PC-9 (cell line): Measurements from ENCODE around the gene FXYD7. TPM values are rescaled to one million over a fixed set of nuclear protein-coding genes. Genes with fewer than 3 reads are reported as not detected.

Experiments used
- BruUV-seq: library from RNA; stranded (reverse); fragments of 400-500 nt; replicated peaks from 2 replicates; lab custom pipeline; 2021; lab: Mats Ljungman, UMichigan
- CTCF ChIA-PET: fragments of 300-600 bp; sonication (Branson Sonifier 250); formaldehyde crosslinking; loops from one replicate; lab custom pipeline; 2022; ENCODE audit warnings: antibody characterized with exemption; lab: Charles Lee
- POLR2A ChIA-PET: fragments of 300-600 bp; sonication (Branson Sonifier 250); formaldehyde crosslinking; loops from one replicate; lab custom pipeline; 2022; ENCODE audit warnings: antibody characterized with exemption; ENCODE audit not compliant: unreplicated experiment; lab: Charles Lee
- DNase-seq, 2 experiments: peaks; one replicate each; pipeline versions ENCODE4 v3.0.0 to v3.0.0-alpha.2; 2015 to 2022; ENCODE audit warnings: mixed read lengths in 1 of 2
- H2AFZ ChIP-seq: fragments of 200-600 bp; sonication (generic); 2 replicates; pipeline ENCODE4 v1.8.1; 2017; ENCODE audit warnings: antibody characterized with exemption
- H3F3A ChIP-seq: fragments of 200-600 bp; sonication (generic); 2 replicates; pipeline ENCODE4 v1.8.1; 2017; ENCODE audit warnings: antibody characterized with exemption, mild to moderate bottlenecking, low read depth; ENCODE audit not compliant: insufficient read depth
- H3K27ac ChIP-seq: fragments of 200-600 bp; sonication (generic); 2 replicates; pipeline ENCODE4 v1.6.1; 2016; ENCODE audit warnings: mixed run types
- H3K27me3 ChIP-seq: fragments of 200-600 bp; sonication (generic); 2 replicates; pipeline ENCODE4 v1.6.1; 2016; ENCODE audit warnings: low read depth, mixed run types; ENCODE audit not compliant: insufficient read depth
- H3K36me3 ChIP-seq: fragments of 200-600 bp; sonication (generic); 2 replicates; pipeline ENCODE4 v1.6.1; 2016; ENCODE audit warnings: low read depth, mixed run types
- H3K4me1 ChIP-seq: fragments of 200-600 bp; sonication (generic); replicated peaks from 2 replicates; pipeline ENCODE4 v1.6.1; 2016; ENCODE audit warnings: mixed run types; ENCODE audit not compliant: insufficient read depth
- H3K4me2 ChIP-seq: fragments of 200-600 bp; sonication (generic); 2 replicates; pipeline ENCODE4 v1.6.1; 2017; ENCODE audit warnings: mixed run types
- H3K4me3 ChIP-seq: fragments of 200-600 bp; sonication (generic); 2 replicates; pipeline ENCODE4 v1.6.1; 2016; ENCODE audit warnings: mixed run types
- H3K79me2 ChIP-seq: fragments of 200-600 bp; sonication (generic); 2 replicates; pipeline ENCODE4 v1.6.1; 2017; ENCODE audit warnings: low read depth, mixed run types
- H3K9me2 ChIP-seq: fragments of 200-600 bp; sonication (generic); 2 replicates; pipeline ENCODE4 v1.8.1; 2017; ENCODE audit warnings: mild to moderate bottlenecking; ENCODE audit not compliant: insufficient read depth
- H3K9me3 ChIP-seq: fragments of 200-600 bp; sonication (generic); 2 replicates; pipeline ENCODE4 v1.8.1; 2016; ENCODE audit warnings: low read depth; ENCODE audit not compliant: insufficient read depth
- H4K20me1 ChIP-seq: fragments of 200-600 bp; sonication (generic); 2 replicates; pipeline ENCODE4 v1.8.1; 2017; ENCODE audit not compliant: insufficient read depth
- EZH2 ChIP-seq: fragments of 200-600 bp; sonication (generic); IDR thresholded peaks from 2 replicates; pipeline ENCODE4 v1.8.0; 2017; ENCODE audit warnings: antibody characterized with exemption, low read depth
- intact Hi-C: fragments of 100-400 bp; cut with micrococcal nuclease; formaldehyde crosslinking; loops from one replicate; pipeline ENCODE4 v1.10.0; 2022; ENCODE audit not compliant: unreplicated experiment
- total RNA-seq: library from RNA; stranded (reverse); gene quantifications from 2 replicates; pipeline ENCODE4 v1.2.3, GENCODE V29; 2021
- TF ChIP-seq, protein P1 (sequence below): fragments of 200-600 bp; sonication (generic); conservative IDR thresholded peaks from 2 replicates; pipeline ENCODE4 v1.6.1; 2017; ENCODE audit warnings: mixed run types, antibody characterized with exemption, mild to moderate bottlenecking, moderate library complexity

FXYD7 gene
- total RNA-seq, 1 experiment from 2014 or later: not detected

DNA sequence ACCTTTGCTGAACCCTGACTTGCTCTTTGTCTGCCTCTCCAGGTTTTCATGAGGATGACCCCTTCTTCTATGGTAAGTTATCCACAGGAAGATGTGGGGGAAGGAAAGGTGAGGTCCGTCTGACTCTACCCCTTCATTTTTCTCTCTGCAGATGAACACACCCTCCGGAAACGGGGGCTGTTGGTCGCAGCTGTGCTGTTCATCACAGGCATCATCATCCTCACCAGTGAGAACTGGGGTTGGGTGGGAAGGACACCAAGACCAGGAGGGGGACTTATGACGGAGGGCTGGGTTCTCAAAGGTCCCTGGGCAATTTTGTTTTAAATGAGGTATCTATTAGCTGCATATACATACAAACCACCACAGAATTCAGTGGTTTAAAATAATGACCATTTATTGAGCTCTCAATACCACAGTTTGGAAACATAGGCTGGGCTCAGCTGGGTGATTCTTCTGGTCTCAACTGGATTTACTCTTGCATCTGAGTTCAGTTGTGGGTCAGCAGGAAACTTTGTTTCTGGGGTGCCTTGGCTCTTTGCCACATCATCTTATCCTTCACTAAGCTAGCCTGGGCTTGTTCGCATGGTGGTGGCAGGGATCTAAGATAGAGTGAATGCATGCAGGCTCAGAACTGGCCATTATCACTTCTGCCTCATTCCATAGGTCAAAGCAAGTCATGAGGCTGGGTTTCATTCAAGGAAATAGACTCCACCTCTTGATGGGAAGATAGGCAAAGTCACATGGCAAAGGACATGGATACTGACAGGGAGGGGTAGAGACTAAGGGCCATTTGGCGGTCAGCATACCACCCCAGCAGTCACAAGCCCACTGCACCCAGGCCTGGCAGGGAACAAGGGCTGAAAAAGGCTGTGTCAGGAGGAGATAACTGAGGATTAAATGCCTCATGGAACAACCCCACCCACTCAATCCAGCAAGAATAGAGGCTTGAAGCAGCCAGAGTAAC is 23.3 kb downstream of the FXYD7 start:
- H3K79me2 ChIP-seq: peaks cover 24% of the 10 kb centered on the region
- peaks cover 65% of the 10 kb centered on the region for H3K36me3 ChIP-seq
- CTCF ChIA-PET: no interaction called here
- peak overlapping the region; percentile 97 for H3K27ac ChIP-seq
- H3K9me2 ChIP-seq: no peaks in the 10 kb centered on the region
- H2AFZ ChIP-seq: no peak overlapping the region
- H3K27me3 ChIP-seq: no peaks in the 10 kb centered on the region
- TF ChIP-seq EZH2: no peak
- TF ChIP-seq, protein P1, sequence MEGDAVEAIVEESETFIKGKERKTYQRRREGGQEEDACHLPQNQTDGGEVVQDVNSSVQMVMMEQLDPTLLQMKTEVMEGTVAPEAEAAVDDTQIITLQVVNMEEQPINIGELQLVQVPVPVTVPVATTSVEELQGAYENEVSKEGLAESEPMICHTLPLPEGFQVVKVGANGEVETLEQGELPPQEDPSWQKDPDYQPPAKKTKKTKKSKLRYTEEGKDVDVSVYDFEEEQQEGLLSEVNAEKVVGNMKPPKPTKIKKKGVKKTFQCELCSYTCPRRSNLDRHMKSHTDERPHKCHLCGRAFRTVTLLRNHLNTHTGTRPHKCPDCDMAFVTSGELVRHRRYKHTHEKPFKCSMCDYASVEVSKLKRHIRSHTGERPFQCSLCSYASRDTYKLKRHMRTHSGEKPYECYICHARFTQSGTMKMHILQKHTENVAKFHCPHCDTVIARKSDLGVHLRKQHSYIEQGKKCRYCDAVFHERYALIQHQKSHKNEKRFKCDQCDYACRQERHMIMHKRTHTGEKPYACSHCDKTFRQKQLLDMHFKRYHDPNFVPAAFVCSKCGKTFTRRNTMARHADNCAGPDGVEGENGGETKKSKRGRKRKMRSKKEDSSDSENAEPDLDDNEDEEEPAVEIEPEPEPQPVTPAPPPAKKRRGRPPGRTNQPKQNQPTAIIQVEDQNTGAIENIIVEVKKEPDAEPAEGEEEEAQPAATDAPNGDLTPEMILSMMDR: no peak
- intact Hi-C loops: no loop called here
- peaks cover 15% of the 10 kb centered on the region; the same call in 1 of the 2 replicates for H3K9me3 ChIP-seq
- H3F3A ChIP-seq: peaks cover 94% of the 10 kb centered on the region
- no peaks in the 10 kb centered on the region for H4K20me1 ChIP-seq
- POLR2A ChIA-PET: no interaction called here
- H3K4me1 ChIP-seq: peaks cover 85% of the 10 kb centered on the region
- no peak overlapping the region for H3K4me3 ChIP-seq
- DNase-seq: no peak
- BruUV-seq: no TSS peak
- 0 out of 2 replicates have a peak overlapping the region, but pooled peaks have one; percentile 71 for H3K4me2 ChIP-seq

DNA sequence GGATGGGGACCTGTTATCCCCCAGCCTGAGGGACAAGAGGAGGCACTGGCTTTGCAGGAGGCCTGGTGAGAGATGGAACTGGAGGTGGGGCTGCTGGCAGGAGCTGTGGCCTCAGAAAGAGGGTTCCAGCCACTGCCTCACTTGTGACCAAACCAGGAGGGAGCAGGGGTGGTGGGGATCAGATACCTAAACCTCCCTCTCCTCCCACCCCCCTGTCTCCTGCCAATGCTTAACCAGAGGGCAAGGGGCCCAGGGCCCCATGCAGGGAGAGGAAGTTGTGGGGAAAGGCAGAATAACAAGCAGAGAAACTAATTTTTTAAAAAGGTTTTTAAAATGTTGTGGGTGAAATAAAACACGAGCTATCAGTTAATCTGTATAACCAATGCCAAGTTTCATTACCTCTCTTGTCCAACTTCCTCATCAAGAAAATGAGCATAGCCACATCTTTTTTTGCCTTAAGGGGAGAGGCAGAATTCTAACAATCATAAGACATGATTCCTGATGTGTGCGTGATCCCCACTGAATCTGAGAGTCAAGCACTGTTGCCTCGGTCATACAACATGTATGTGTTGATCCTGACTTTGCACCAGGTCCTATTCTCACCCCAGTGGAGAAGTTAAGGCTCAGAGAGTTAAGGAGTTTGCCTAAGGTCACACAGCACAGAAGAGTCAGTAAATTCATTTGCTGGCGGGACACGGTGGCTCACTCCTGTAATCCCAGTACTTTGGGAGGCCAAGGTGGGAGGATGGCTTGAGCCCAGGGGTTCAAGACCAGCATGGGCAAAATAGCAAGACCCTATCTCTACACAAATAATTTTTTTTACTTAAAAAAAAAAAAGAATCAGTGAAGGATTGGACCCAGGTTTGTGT is 24.4 kb downstream of the FXYD7 start:
- Histone ChIP-seq H3K36me3 (peaks cover 58% of the 10 kb centered on the region), H3F3A (peaks cover 94% of the 10 kb centered on the region), H4K20me1 (no peaks in the 10 kb centered on the region), H3K9me3 (peaks cover 13% of the 10 kb centered on the region; the same call in 1 of the 2 replicates), H3K4me3 (no peak overlapping the region), H3K27ac (peak overlapping the region; percentile 97), H3K79me2 (peaks cover 24% of the 10 kb centered on the region), H3K9me2 (no peaks in the 10 kb centered on the region), H2AFZ (no peak overlapping the region), H3K27me3 (no peaks in the 10 kb centered on the region), H3K4me1 (peaks cover 74% of the 10 kb centered on the region), H3K4me2 (peak overlapping the region; percentile 71)
- ChIA-PET CTCF (interaction anchor here (1.1 kb wide), 1 partner anchor 20 kb away, joined by 4 read pairs; no protein-coding TSS in a partner anchor), POLR2A (interaction anchor here (0.7 kb wide), 3 partner anchors 88 to 241 kb away, joined by 3 to 5 read pairs (median 4); partner anchors contain the start of gene ZNF30)
- no peak for DNase-seq
- no peak for TF ChIP-seq EZH2
- intact Hi-C loops: loop anchor here (2.0 kb wide), 1 partner anchor 47 kb away; no protein-coding TSS in a partner anchor
- BruUV-seq: no TSS peak

DNA sequence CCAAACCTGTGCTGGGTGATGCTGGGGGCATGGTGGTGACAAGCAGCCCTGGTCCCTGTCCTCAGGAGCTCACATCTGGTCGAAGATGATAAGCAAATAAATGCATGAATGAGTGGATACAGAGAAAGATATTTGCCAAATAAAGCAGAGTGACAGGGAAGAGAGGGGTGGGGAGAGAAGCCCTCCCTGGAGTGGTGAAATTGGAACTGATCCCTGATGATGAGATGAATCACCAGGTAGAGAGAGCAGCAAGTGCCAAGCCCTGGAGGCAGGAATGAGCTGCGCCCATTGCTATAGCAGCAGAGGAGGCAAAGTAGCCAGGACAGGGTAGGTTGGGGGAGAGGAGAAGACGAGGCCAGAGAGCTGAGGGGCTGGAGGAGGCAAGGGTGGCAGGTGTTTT is 25.1 kb downstream of the FXYD7 start:
- peak overlapping the region; percentile 97 for H3K27ac ChIP-seq
- BruUV-seq: no TSS peak
- ChIA-PET POLR2A (interaction anchor here (0.6 to 0.7 kb wide), 4 partner anchors 11 to 268 kb away, joined by 3 to 19 read pairs (median 6); partner anchors contain the start of gene ZNF30), CTCF (interaction anchor here (1.1 kb wide), 1 partner anchor 19 kb away, joined by 4 read pairs; no protein-coding TSS in a partner anchor)
- no peak overlapping the region for H2AFZ ChIP-seq
- intact Hi-C loops: loop anchor here (2.0 kb wide), 1 partner anchor 47 kb away; no protein-coding TSS in a partner anchor
- H3K4me1 ChIP-seq: peaks cover 69% of the 10 kb centered on the region
- no peaks in the 10 kb centered on the region for H4K20me1 ChIP-seq
- H3K27me3 ChIP-seq: no peaks in the 10 kb centered on the region
- H3F3A ChIP-seq: peaks cover 94% of the 10 kb centered on the region
- H3K4me3 ChIP-seq: peak overlapping the region; percentile 23; the same call in 1 of the 2 replicates
- peak; percentile 70 to 88 for DNase-seq
- H3K79me2 ChIP-seq: peaks cover 24% of the 10 kb centered on the region
- no peaks in the 10 kb centered on the region for H3K9me2 ChIP-seq
- peaks cover 11% of the 10 kb centered on the region; the same call in 1 of the 2 replicates for H3K9me3 ChIP-seq
- no peak for TF ChIP-seq EZH2
- TF ChIP-seq, protein P1: no peak
- H3K4me2 ChIP-seq: peak overlapping the region; percentile 71
- H3K36me3 ChIP-seq: peaks cover 55% of the 10 kb centered on the region
